Stimulated activated CD4-positive, alpha-beta T cell treated with anti-CD3 and anti-CD28 coated beads, Interleukin-4, amount 100 ng/mL, for 48 hours (primary cell): ENCODE data around the gene FGGY.
"Not testable (repeated sequence)": the region's sequence is repeated elsewhere in the genome, so short reads cannot be mapped to it uniquely, and the experiment has no call there.

Source experiments
- DNase-seq, 2 donors: peaks; one replicate each; pipeline ENCODE4 v3.0.0-alpha.2; 2020; ENCODE audit warnings: low read depth in 2 of 2

FGGY gene

GRCh38 chr1:59296358-59297256, at the start of gene FGGY:
TSS of gene FGGY (plus strand) at chr1:59297094. CDS start at chr1:59321550, 24,456 bp downstream.
- DNase-seq, result peak; percentile 65 to 78

GRCh38 chr1:59248758-59249157, 48.1 kb upstream of the FGGY start:
- DNase-seq, result no peak

GRCh38 chr1:59249396-59250137, 47.3 kb upstream of the FGGY start:
- no peak for DNase-seq

- DNase-seq, result not testable (repeated sequence)
Measured at GRCh38 chr1:59251061-59251460, 45.8 kb upstream of the FGGY start.

- not testable (repeated sequence) for DNase-seq
Measured at GRCh38 chr1:59256429-59256828, 40.5 kb upstream of the FGGY start.

- no peak for DNase-seq
Measured at GRCh38 chr1:59258412-59259032, 38.4 kb upstream of the FGGY start.

- DNase-seq, result no peak
Measured at GRCh38 chr1:59261537-59261936, 35.4 kb upstream of the FGGY start.

GRCh38 chr1:59262631-59263030, 34.3 kb upstream of the FGGY start:
- no peak for DNase-seq

GRCh38 chr1:59263111-59263510, 33.8 kb upstream of the FGGY start:
- DNase-seq, result no peak

GRCh38 chr1:59265622-59266021, 31.3 kb upstream of the FGGY start:
- DNase-seq, result no peak

- DNase-seq, result no peak
Measured at GRCh38 chr1:59266180-59266926, 30.5 kb upstream of the FGGY start.

GRCh38 chr1:59266927-59267293, 30.0 kb upstream of the FGGY start:
- DNase-seq, result no peak

GRCh38 chr1:59268406-59268805, 28.5 kb upstream of the FGGY start:
- DNase-seq, result no peak

GRCh38 chr1:59271561-59272260, 25.2 kb upstream of the FGGY start:
- no peak for DNase-seq

GRCh38 chr1:59272507-59272906, 24.4 kb upstream of the FGGY start:
- no peak for DNase-seq

- DNase-seq, result no peak
Measured at GRCh38 chr1:59276439-59276851, 20.4 kb upstream of the FGGY start.

GRCh38 chr1:59278780-59279354, 18.0 kb upstream of the FGGY start:
- no peak for DNase-seq

GRCh38 chr1:59279645-59280044, 17.2 kb upstream of the FGGY start:
- DNase-seq, result no peak

- no peak for DNase-seq
Measured at GRCh38 chr1:59282951-59283350, 13.9 kb upstream of the FGGY start.

- DNase-seq, result no peak
Measured at GRCh38 chr1:59285691-59286090, 11.2 kb upstream of the FGGY start.

- DNase-seq, result no peak
Measured at GRCh38 chr1:59288046-59288445, 8.8 kb upstream of the FGGY start.
